T-helper 22 cell (primary cell): Measurements from ENCODE around the gene CYTH2.

ENCODE experiments used
- DNase-seq: peaks from one replicate; pipeline ENCODE4 v3.0.0-alpha.2; 2020; ENCODE audit warnings: low read depth

CYTH2 gene, protein sequence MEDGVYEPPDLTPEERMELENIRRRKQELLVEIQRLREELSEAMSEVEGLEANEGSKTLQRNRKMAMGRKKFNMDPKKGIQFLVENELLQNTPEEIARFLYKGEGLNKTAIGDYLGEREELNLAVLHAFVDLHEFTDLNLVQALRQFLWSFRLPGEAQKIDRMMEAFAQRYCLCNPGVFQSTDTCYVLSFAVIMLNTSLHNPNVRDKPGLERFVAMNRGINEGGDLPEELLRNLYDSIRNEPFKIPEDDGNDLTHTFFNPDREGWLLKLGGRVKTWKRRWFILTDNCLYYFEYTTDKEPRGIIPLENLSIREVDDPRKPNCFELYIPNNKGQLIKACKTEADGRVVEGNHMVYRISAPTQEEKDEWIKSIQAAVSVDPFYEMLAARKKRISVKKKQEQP

DNA sequence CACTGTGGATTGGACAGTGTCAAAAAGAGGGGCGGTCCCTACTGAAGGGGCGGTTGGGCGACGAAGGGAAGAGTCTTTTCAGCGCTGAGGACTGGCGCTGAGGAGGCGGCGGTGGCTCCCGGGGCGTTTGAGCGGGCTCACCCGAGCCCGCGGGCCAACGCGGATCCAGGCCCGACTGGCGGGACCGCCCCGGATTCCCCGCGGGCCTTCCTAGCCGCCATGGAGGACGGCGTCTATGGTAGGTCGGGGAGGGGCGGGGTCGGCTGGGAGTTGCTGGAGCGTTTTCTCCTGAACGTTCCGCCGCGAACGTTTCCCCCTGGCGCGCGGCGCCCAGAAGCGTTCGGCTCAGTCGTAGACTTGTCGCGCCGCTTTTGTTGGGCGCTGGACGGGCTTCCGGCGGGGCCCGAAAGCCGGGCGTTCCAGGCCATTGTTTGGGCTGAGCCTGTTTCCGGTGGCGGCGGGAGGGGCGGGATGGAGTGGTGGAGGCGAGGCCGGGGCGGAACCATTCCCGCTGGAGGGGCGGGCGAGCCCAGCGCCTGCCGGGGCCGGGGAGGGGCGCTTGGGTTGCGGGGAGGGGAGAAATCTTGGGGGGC is at the start of gene CYTH2:
Gene CYTH2 (plus strand): TSS at position 81 of the 593 bp plus-strand sequence. CDS start 139 bp downstream, at position 220.
- DNase-seq, result peak; percentile 62

DNA sequence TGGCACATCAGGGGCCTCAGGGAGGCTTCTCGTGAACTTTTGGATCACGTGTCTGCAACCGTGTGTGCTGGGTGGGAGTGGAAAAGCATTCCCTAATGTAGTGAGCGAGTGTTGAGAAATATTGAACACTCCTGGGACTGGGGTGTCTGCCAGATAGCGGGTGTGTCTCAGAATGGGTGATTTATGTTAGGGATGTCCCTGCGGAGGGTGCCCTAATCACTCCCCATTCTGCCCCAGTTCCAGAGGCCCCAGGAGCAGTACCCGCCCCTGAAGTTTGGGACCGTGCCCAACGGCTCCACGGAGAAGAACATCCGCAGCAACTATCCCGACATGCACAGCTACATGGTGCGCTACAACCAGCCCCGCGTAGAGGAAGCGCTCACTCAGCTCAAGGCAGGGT is 47.6 kb upstream of the CYTH2 start:
- no peak for DNase-seq

DNA sequence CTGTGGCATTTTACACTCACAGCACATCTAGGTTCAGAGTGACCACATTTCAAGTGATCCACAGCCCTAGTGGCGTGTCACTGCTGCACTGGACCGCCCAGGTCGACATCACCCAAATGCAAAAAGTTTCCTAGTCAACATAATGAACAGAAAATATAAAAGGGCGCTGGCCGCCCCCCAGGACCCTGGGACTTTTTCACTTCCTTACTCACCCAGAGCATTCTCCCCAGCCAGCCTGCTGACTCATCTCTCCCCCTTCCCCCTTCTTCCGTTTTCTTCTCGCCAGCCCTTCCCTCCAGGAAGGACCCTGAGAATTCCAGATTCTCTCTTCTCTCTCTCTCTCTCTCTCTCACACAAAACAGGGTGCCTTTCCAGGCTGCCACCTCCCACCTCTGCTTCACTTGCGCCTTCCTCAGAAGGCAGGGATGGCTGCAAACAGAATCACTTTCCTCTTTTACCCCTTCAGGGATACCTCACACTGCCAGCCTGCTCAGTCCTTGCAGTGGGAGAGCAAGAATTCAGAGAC is 44.4 kb upstream of the CYTH2 start:
- DNase-seq, result no peak

DNA sequence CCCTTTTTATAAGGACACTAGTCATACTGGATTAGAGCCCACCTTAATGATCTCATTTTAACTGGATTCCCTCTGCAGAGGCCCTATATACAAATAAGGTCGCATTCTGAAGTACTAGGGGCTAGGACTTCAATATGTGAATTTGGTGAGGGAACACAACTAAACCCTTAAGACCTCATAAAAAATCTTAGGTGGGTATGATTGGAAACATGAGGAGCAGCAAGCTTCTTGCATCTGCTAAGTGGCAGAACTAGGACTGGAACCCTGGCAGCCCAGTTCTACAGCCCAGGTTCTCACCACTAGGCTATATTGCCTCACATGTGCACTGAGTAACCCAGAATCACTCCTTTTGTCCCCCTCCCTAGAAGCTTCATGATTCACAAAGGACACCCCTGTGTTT is 40.5 kb upstream of the CYTH2 start:
- no peak for DNase-seq

DNA sequence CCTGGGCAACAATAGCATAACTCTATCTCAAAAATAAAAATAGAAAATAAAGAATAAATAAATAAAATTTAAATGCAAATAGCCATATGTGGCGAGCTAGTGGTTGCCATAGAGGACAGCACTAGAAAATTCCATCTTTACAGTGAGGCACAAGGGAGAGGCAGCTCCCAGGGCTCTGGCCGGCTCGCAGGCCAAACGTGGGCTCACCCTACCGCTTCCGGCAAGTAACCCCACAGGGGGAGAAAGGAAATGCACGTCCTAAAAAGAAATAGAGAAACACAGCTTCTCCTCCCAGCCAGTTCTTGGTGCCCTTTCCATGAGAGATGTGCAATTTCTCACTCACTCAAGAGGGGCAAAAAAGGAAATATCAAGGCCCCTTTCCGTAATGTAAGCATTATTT is 35.8 kb upstream of the CYTH2 start:
- DNase-seq, result no peak

DNA sequence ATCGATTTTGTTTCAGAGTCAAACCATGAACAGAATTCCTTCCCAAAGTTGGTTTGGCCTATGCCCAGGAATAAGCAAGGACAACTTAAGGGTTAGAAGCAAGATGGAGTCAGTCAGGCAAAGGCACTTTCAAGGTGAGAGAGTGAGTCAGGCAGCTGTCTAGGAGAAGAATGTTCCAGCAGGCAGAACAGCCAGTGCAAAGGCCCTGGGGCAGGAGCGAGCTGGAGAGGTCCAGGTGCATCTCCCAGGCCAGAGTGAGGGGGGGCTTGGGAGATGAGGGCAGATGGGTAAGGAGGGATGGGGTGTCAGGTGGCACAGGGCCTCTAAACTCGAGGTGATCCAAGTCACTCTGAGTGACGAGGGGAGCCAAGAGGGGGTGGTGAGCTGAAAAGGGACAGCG is 32.6 kb upstream of the CYTH2 start:
- DNase-seq, result no peak

DNA sequence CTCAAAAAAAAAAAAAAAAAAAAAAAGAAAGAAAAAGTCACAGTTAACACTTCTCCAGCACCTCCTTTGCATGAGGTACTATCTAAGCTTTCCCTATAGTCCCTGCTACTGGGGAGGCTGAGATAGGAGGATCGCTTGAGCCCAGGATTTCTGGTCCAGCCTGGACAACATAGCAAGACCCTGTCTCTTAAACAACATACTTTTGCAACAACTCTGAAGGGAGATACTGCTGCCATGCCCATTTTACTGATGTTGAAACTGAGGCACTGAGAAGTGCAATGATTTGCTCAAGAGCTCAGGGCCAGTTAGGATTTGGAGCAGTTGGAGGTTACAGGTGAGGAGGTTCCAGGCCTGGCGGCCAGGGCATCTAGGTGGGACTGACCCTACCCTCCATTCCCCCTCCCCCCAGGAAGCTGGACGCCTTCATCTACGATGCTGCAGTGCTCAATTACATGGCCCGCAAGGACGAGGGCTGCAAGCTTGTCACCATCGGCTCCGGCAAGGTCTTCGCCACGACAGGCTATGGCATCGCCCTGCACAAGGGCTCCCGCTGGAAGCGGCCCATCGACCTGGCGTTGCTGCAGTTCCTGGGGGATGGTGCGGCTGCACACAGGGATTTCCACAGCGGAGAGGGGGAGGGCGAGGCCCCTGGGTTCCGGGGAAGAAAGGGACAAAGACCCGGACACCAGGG is 27.7 kb upstream of the CYTH2 start:
- no peak for DNase-seq

DNA sequence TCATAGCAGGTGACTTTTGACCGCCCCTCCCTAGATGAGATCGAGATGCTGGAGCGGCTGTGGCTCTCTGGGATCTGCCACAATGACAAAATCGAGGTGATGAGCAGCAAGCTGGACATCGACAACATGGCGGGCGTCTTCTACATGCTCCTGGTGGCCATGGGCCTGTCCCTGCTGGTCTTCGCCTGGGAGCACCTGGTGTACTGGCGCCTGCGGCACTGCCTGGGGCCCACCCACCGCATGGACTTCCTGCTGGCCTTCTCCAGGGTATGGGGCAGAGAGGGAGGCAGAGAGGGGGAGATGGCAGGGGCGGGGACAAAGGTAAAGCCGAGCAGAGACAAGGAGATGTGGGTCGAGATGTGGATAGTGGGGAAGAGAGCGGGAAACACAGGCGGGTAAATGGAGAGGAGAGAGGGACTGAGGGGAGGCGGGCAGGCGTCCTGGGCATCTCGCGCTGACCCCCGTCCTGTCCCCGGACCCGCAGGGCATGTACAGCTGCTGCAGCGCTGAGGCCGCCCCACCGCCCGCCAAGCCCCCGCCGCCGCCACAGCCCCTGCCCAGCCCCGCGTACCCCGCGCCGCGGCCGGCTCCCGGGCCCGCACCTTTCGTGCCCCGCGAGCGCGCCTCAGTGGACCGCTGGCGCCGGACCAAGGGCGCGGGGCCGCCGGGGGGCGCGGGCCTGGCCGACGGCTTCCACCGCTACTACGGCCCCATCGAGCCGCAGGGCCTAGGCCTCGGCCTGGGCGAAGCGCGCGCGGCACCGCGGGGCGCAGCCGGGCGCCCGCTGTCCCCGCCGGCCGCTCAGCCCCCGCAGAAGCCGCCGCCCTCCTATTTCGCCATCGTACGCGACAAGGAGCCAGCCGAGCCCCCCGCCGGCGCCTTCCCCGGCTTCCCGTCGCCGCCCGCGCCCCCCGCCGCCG is 26.8 kb upstream of the CYTH2 start:
- DNase-seq, result no peak

DNA sequence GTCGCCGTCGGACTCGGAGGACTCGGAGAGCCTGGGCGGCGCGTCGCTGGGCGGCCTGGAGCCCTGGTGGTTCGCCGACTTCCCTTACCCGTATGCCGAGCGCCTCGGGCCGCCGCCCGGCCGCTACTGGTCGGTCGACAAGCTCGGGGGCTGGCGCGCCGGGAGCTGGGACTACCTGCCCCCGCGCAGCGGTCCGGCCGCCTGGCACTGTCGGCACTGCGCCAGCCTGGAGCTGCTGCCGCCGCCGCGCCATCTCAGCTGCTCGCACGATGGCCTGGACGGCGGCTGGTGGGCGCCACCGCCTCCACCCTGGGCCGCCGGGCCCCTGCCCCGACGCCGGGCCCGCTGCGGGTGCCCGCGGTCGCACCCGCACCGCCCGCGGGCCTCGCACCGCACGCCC is 25.9 kb upstream of the CYTH2 start:
- no peak for DNase-seq

DNA sequence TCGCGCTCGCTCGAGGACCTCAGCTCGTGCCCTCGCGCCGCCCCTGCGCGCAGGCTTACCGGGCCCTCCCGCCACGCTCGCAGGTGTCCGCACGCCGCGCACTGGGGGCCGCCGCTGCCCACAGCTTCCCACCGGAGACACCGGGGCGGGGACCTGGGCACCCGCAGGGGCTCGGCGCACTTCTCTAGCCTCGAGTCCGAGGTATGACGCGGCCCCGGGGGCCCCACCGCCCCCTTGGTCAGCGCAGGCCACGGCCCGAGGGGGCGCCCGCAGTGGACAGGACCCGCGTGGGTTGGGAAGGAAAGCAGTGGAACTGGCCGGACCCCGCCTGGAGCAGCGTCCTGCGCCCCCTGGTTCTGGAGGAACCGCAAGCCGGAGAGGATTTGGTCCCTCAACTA is 25.4 kb upstream of the CYTH2 start:
- no peak for DNase-seq

DNA sequence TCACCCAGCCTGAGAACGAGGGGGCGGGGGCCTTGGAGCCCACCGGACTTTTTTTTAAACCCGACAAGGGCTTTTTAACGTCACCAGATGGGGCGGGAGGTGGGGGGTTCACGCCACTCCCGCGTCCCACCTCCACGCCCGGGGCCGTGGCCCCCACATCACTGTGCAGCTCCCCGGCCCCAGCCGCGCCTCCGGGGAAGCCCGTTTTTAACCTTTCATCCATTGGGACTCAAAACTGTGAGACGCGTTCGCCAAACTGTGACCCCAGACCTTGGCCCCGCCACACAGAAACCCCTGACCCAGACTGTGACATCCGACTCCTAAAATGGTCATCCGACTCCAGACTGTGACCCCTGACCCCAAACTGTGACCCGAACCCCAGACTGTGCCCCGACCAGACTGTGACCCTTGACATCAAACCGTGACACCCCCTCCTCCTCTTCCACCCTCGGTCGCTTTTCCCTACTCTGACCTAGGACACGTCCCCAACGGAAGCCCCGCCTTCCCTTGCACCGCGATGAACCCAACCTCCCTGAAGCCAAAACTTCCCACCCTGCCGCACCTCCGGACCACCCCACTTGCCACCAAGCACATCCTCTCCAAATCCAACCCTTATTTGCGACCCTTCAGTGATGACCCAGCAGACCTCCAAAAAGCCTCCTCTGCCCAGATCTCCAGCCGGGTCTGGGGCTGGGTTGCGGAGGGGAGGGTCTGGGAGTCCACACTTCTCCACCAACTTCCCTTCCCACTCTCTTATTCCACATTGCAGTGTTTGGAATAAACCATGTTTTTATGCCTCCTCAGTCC is 24.8 kb upstream of the CYTH2 start:
- DNase-seq, result no peak

DNA sequence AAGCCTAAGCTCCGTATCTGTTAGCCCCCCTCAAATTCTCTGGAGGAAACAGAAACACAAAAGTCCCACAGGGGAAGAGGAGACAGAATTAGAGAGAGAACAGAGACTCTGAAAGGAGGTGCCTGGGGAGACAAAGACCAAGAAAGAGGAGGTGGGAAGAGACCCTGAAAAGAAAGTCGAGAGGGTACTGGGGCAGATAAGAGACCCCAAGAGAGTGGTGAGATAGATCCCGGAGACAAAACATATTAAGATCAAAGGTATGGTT is 24.3 kb upstream of the CYTH2 start:
- no peak for DNase-seq

DNA sequence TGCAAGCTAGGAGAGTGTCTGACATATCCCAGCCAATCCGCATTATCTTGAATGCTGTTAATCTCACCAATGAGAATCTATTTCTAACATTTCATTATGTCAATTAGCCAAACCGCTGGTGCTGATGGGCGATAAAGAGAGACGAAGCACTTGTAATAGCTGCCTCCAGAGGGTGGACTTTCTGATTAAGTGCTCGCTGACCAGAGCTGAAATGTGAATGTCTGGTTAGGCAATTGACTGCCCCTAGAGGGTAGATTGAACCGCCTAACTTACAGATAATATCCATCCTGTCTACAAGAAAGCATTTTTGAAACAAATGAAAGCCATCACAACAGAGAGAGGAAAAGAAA is 23.9 kb upstream of the CYTH2 start:
- no peak for DNase-seq

DNA sequence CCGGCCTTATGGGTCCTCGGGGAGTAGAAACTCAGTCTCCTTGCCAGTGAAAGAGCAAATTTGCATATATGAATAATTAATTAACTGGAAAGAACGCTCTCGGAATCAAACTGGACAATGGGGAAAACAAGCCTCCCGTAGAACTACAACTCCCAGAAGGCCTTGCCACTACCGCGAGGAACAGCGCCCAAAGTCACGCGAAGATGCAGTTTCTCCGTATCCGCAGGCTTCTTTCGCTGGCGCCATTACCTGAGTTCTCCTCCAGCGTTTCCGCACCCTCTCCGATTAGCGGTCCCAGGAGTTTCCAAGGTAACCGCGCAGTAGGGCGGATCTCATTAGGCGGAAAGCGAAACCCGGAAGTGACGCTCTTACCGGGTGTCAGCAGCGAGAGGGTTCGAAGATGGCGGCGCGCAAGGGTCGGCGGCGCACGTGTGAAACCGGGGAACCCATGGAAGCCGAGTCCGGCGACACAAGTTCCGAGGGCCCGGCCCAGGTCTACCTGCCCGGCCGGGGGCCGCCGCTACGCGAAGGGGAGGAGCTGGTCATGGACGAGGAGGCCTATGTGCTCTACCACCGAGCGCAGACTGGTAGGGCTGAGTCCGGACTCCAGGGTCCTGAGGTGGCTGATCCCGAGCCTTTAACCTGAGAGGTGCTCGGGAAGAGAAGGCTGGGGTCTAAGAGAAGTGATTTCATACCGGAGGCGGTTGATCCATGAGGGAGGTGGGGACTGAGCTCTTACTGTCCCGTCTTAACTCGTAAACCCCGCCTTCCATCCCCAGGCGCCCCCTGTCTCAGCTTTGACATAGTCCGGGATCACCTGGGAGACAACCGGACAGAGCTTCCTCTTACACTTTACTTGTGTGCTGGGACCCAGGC is 23.3 kb upstream of the CYTH2 start, which contains the start of gene GRWD1:
Gene GRWD1 (plus strand): TSS at position 378 of the 876 bp plus-strand sequence. CDS start 23 bp downstream, at position 401.
- peak; percentile 95 for DNase-seq

DNA sequence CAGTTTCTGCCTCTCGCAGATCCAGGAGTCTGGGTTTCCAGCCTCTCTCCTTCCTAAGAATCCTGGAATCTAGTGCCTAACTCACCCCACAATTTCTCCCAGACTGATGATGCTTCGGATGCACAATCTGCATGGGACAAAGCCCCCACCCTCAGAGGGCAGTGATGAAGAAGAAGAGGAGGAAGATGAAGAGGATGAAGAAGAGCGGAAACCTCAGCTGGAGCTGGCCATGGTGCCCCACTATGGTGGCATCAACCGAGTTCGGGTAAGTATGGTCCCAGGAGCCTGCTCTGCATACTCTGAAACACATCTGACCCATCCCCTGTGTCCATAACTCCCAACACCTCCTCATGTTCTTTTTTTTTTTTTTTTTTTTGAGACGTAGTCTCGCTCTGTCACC is 22.6 kb upstream of the CYTH2 start:
- DNase-seq, result no peak

DNA sequence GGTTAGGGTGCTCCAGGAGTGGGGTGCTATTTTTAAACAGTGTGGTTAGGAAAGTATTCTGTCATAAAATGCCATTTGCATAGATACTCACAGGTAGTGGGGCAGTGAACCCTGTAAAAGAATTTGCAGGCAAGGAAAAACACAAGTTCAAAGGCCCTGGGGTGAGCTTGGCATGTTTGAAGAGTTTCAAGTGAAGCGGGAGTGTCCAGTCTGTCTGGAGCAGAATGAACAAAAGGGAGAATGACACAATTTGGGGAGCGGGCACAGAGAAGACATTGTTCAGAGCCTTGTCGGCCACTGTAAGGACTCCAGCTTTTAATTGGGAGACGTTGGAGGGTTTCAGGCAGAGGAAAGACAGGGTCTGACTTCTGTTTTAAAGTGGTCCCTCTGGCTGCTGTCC is 20.6 kb upstream of the CYTH2 start:
- no peak for DNase-seq

DNA sequence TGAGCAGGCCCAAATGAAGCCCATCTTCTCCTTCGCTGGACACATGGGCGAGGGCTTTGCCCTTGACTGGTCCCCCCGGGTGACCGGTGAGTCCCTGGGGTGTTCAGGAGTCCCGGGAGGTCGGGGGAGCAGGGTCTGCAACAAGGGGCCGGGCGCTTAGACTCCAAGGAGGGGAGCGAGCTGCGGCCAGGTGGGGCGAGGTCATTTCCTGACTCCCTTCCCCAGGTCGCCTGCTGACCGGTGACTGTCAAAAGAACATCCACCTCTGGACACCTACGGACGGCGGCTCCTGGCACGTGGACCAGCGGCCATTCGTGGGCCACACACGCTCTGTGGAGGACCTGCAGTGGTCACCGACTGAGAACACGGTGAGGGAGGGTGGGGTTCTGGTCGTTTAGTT is 18.7 kb upstream of the CYTH2 start:
- no peak for DNase-seq

DNA sequence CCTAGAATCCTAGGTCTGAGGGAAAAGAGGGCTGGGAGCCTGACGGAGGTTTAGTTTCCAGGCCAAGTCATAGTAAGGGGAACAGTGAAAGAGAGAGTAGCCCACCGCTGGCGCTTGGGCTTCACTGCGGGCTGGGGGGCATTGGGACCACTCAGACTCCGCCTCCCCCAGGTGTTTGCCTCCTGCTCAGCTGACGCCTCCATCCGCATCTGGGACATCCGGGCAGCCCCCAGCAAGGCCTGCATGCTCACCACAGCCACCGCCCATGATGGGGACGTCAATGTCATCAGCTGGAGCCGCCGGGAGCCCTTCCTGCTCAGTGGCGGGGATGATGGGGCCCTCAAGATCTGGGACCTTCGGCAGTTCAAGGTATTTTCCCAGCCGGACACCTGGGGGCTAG is 18.3 kb upstream of the CYTH2 start:
- no peak for DNase-seq

DNA sequence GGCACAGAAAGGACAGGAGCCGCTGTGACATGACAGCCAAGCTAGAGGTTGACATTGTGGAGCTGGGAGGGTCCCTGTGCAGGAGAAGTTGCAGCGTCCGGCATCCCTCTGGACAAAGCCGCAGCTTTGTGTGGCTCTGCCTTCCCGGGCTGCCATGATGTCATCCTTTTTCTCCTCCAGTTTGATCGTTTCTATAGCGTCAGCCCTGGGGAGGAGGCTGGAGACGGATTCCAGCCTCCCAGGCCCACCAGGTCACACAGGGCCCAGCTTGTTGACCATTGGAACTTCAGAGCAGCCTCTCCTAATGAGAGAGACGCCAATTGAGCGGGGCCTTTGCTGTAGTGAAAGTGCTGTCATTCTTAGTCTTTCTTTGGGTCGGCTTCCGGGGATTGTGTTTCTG is 17.5 kb upstream of the CYTH2 start:
- no peak for DNase-seq
